ENCODE measurements around the gene ANKS1B. TPM values are rescaled to one million over a fixed set of nuclear protein-coding genes. Genes with fewer than 3 reads are reported as not detected.

The ANKS1B gene
- total RNA-seq, 1 experiment from 2014 or later: 0.61 TPM

DNA sequence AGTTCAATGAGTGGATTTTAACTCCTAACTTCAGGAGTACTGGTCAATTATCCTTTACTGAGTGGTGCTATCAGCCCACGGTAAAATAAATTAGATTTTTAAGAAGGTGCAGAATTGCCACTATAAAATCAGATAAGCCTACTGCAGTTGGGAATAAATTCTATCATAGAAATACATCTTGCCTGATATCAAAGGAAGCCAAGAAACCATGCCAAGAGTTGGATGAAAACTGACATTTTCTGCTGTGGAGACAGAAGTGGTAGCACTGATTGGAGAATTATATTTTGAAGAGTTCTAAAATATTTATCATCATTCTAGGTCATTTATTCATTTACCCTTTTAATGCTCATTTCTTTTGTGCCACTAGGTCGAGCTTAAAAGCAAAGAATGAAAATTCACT, 874.5 kb downstream of the ANKS1B start:
- Mint-ChIP-seq H3K27me3 (ENCODE audit: insufficient read depth, unreplicated experiment) (peaks cover 3% of the 10 kb centered on the region), H3K27ac (ENCODE audit: unreplicated experiment) (no peak overlapping the region), H3K36me3 (ENCODE audit: insufficient read depth, unreplicated experiment) (no peaks in the 10 kb centered on the region), H3K4me3 (ENCODE audit: unreplicated experiment) (no peak overlapping the region), H3K9me3 (ENCODE audit: unreplicated experiment) (no peaks in the 10 kb centered on the region), H3K4me1 (ENCODE audit: low read depth, unreplicated experiment) (no peaks in the 10 kb centered on the region)
- Histone ChIP-seq H3K4me3 (ENCODE audit: low read depth, low read length) (no peak overlapping the region), H3K27me3 (replicated peaks; ENCODE audit: control insufficient read depth, insufficient read depth, low read length) (no peaks in the 10 kb centered on the region), H3K9me3 (no peaks in the 10 kb centered on the region), H3K4me1 (no peaks in the 10 kb centered on the region), H3K36me3 (ENCODE audit: control insufficient read depth, insufficient read depth, low read length) (no peaks in the 10 kb centered on the region)
- intact Hi-C loops (cut with micrococcal nuclease; ENCODE audit: unreplicated experiment): no loop called here
- TF ChIP-seq, protein P1, sequence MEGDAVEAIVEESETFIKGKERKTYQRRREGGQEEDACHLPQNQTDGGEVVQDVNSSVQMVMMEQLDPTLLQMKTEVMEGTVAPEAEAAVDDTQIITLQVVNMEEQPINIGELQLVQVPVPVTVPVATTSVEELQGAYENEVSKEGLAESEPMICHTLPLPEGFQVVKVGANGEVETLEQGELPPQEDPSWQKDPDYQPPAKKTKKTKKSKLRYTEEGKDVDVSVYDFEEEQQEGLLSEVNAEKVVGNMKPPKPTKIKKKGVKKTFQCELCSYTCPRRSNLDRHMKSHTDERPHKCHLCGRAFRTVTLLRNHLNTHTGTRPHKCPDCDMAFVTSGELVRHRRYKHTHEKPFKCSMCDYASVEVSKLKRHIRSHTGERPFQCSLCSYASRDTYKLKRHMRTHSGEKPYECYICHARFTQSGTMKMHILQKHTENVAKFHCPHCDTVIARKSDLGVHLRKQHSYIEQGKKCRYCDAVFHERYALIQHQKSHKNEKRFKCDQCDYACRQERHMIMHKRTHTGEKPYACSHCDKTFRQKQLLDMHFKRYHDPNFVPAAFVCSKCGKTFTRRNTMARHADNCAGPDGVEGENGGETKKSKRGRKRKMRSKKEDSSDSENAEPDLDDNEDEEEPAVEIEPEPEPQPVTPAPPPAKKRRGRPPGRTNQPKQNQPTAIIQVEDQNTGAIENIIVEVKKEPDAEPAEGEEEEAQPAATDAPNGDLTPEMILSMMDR (IDR thresholded peaks at IDR 0.05; ENCODE audit: insufficient read depth in 1 of 2, low read depth in 1 of 2, low read length in 1 of 2, severe bottlenecking in 1 of 2, unreplicated experiment in 1 of 2): no peak
- POLR2A ChIA-PET: no interaction called here
- BruUV-seq (replicated peaks): no TSS peak
- CTCF ChIA-PET: no interaction called here
- DNase-seq: no peak

DNA sequence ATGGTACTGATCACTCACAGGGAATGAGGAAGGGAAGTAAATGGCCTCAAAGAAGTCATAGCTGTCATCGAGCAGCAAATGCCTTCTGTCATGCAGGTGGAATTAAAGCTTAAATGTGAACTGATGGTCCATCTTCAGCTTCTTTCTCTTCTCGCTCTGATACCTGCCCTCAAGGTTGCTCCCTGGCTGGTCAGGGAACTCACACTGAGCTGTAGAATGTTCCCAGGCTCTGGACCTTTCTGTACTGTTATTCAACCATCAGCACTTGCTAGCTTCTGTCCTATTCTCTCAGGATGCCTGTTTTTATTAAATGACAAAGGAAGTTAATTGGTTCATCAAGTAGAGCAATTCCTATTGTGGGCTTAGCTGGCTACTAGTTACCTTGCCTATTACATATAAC, 875.8 kb downstream of the ANKS1B start:
- BruUV-seq (replicated peaks): no TSS peak
- peaks cover 3% of the 10 kb centered on the region for H3K27me3 Mint-ChIP-seq (ENCODE audit: insufficient read depth, unreplicated experiment)
- no peaks in the 10 kb centered on the region for H3K9me3 ChIP-seq
- H3K27me3 ChIP-seq (replicated peaks; ENCODE audit: control insufficient read depth, insufficient read depth, low read length): no peaks in the 10 kb centered on the region
- no peaks in the 10 kb centered on the region for H3K4me1 ChIP-seq
- no peak for DNase-seq
- CTCF ChIA-PET: no interaction called here
- TF ChIP-seq, protein P1 (IDR thresholded peaks at IDR 0.05; ENCODE audit: insufficient read depth in 1 of 2, low read depth in 1 of 2, low read length in 1 of 2, severe bottlenecking in 1 of 2, unreplicated experiment in 1 of 2): no peak
- H3K4me3 Mint-ChIP-seq (ENCODE audit: unreplicated experiment): no peak overlapping the region
- H3K27ac Mint-ChIP-seq (ENCODE audit: unreplicated experiment): no peak overlapping the region
- no peaks in the 10 kb centered on the region for H3K9me3 Mint-ChIP-seq (ENCODE audit: unreplicated experiment)
- H3K36me3 ChIP-seq (ENCODE audit: control insufficient read depth, insufficient read depth, low read length): no peaks in the 10 kb centered on the region
- POLR2A ChIA-PET: no interaction called here
- intact Hi-C loops (cut with micrococcal nuclease; ENCODE audit: unreplicated experiment): no loop called here
- H3K4me1 Mint-ChIP-seq (ENCODE audit: low read depth, unreplicated experiment): no peaks in the 10 kb centered on the region
- no peak overlapping the region for H3K4me3 ChIP-seq (ENCODE audit: low read depth, low read length)
- no peaks in the 10 kb centered on the region for H3K36me3 Mint-ChIP-seq (ENCODE audit: insufficient read depth, unreplicated experiment)

DNA sequence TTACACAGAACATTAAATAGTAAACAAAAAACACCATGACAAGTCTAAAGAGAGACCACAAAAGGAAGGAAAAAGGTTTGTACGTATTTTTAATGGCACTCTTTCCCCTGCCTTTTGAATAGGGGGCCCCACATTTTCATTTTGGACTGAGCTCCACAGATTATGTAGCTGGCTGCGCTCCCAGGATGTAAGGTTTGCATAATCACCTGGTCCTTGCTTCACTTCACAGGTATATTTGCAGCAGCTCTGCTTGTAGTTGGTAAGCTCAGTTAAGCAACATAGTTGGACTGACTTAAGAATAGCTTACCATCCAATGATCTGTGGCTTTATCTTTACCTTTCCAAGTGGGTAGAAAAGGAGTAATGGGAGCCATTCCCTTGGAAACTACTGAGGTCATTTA, 885.0 kb downstream of the ANKS1B start:
- no peak overlapping the region for H3K4me3 ChIP-seq (ENCODE audit: low read depth, low read length)
- no TSS peak for BruUV-seq (replicated peaks)
- ChIA-PET CTCF (no interaction called here), POLR2A (no interaction called here)
- intact Hi-C loops (cut with micrococcal nuclease; ENCODE audit: unreplicated experiment): no loop called here
- H3K36me3 ChIP-seq (ENCODE audit: control insufficient read depth, insufficient read depth, low read length): no peaks in the 10 kb centered on the region
- no peak for DNase-seq
- Mint-ChIP-seq H3K9me3 (ENCODE audit: unreplicated experiment) (no peaks in the 10 kb centered on the region), H3K4me3 (ENCODE audit: unreplicated experiment) (no peak overlapping the region), H3K36me3 (ENCODE audit: insufficient read depth, unreplicated experiment) (no peaks in the 10 kb centered on the region), H3K4me1 (ENCODE audit: low read depth, unreplicated experiment) (no peaks in the 10 kb centered on the region), H3K27me3 (ENCODE audit: insufficient read depth, unreplicated experiment) (peaks cover 16% of the 10 kb centered on the region), H3K27ac (ENCODE audit: unreplicated experiment) (no peak overlapping the region)
- TF ChIP-seq, protein P1 (IDR thresholded peaks at IDR 0.05; ENCODE audit: insufficient read depth in 1 of 2, low read depth in 1 of 2, low read length in 1 of 2, severe bottlenecking in 1 of 2, unreplicated experiment in 1 of 2): no peak
- H3K27me3 ChIP-seq (replicated peaks; ENCODE audit: control insufficient read depth, insufficient read depth, low read length): no peaks in the 10 kb centered on the region
- H3K4me1 ChIP-seq: no peaks in the 10 kb centered on the region
- H3K9me3 ChIP-seq: no peaks in the 10 kb centered on the region

Data from Caco-2 (cell line).